PFSK-1 (cell line): ENCODE results near the gene HAUS6.

Experiments used
- REST ChIP-seq, 2 experiments: IDR thresholded peaks; 2 replicates each; pipeline versions ENCODE4 v1.6.1 to v1.8.0; 2011 to 2012; ENCODE audit warnings: low read depth in 2 of 2, low read length in 2 of 2, control low read depth in 1 of 2, inconsistent platforms in 1 of 2, mild to moderate bottlenecking in 1 of 2, moderate library complexity in 1 of 2; ENCODE audit not compliant: insufficient read depth in 1 of 2
- SIN3A ChIP-seq: IDR thresholded peaks from 2 replicates; pipeline ENCODE4 v1.6.1; 2012; ENCODE audit warnings: mild to moderate bottlenecking, low read length, moderate library complexity, borderline replicate concordance; ENCODE audit not compliant: insufficient read depth

- no peak for TF ChIP-seq SIN3A
- TF ChIP-seq REST (IDR thresholded peaks at IDR 0.05; ENCODE audit: insufficient read depth in 1 of 2, low read depth in 2 of 2, low read length in 2 of 2) = no peak
These were observed 17.2 kb upstream of the HAUS6 start for GRCh38 chr9:19119801-19120440.
